A673 (cell line): ENCODE measurements around the gene ZFP2. TPM values are rescaled to one million over a fixed set of nuclear protein-coding genes. Genes with fewer than 3 reads are reported as not detected.

Source experiments
- BruUV-seq: library from RNA; stranded (reverse); fragments of 400-500 nt; replicated peaks from 2 replicates; lab custom pipeline; 2021; lab: Mats Ljungman, UMichigan
- CTCF ChIA-PET: fragments of 300-600 bp; sonication (Branson Sonifier 250); formaldehyde crosslinking; loops from one replicate; lab custom pipeline; 2022; ENCODE audit warnings: antibody characterized with exemption; lab: Charles Lee
- POLR2A ChIA-PET: fragments of 300-600 bp; sonication (Branson Sonifier 250); formaldehyde crosslinking; loops from one replicate; lab custom pipeline; 2022; ENCODE audit warnings: antibody characterized with exemption; ENCODE audit not compliant: low non-redundant PET; lab: Charles Lee
- DNase-seq: peaks from one replicate; pipeline ENCODE4 v3.0.0-alpha.2; 2015; ENCODE audit warnings: low spot score
- H3K27ac ChIP-seq: fragments of 200-600 bp; sonication (generic); 2 replicates; pipeline ENCODE4 v1.5.1; 2016; ENCODE audit warnings: mixed run types, low read depth, mild to moderate bottlenecking, mixed read lengths, antibody characterized with exemption, low read length; ENCODE audit not compliant: poor library complexity, severe bottlenecking
- H3K27me3 ChIP-seq: fragments of 200-600 bp; sonication (generic); replicated peaks from 2 replicates; pipeline ENCODE4 v1.6.1; 2017; ENCODE audit warnings: mixed run types, low read depth, mild to moderate bottlenecking, mixed read lengths, antibody characterized with exemption, low read length; ENCODE audit not compliant: insufficient read depth, poor library complexity
- H3K36me3 ChIP-seq: fragments of 200-600 bp; sonication (generic); 2 replicates; pipeline ENCODE4 v1.6.1; 2016; ENCODE audit warnings: mixed run types, mild to moderate bottlenecking, mixed read lengths, antibody characterized with exemption, low read length; ENCODE audit not compliant: insufficient read depth, poor library complexity, severe bottlenecking
- H3K4me1 ChIP-seq: fragments of 200-600 bp; sonication (generic); 2 replicates; pipeline ENCODE4 v1.6.1; 2017; ENCODE audit warnings: mixed run types, mild to moderate bottlenecking, mixed read lengths, antibody characterized with exemption, low read length; ENCODE audit not compliant: insufficient read depth, poor library complexity, severe bottlenecking
- H3K4me3 ChIP-seq: fragments of 200-600 bp; sonication (generic); 2 replicates; pipeline ENCODE4 v1.5.1; 2016; ENCODE audit warnings: low read depth, mixed run types, mild to moderate bottlenecking, mixed read lengths, low read length; ENCODE audit not compliant: poor library complexity, severe bottlenecking
- H3K9me3 ChIP-seq: fragments of 200-600 bp; sonication (generic); 2 replicates; pipeline ENCODE4 v1.6.1; 2016; ENCODE audit warnings: mixed run types, low read depth, mild to moderate bottlenecking, mixed read lengths, antibody characterized with exemption, low read length; ENCODE audit not compliant: poor library complexity, severe bottlenecking
- CTCF ChIP-seq: fragments of 300-800, 200-600 bp; sonication (generic); conservative IDR thresholded peaks from 2 replicates; pipeline ENCODE4 v1.5.1; 2017; ENCODE audit warnings: low read depth, mild to moderate bottlenecking, antibody characterized with exemption, low read length, moderate library complexity, mixed read lengths
- EZH2 ChIP-seq: fragments of 200-600 bp; sonication (generic); IDR thresholded peaks from 2 replicates; pipeline ENCODE4 v1.6.1; 2017; ENCODE audit warnings: borderline replicate concordance, low read depth, mild to moderate bottlenecking, mixed read lengths, antibody characterized with exemption, low read length; ENCODE audit not compliant: poor library complexity, severe bottlenecking
- intact Hi-C: fragments of 100-400 bp; cut with micrococcal nuclease; formaldehyde crosslinking; loops from one replicate; pipeline ENCODE4 v1.10.0; 2022; ENCODE audit not compliant: unreplicated experiment
- total RNA-seq: library from RNA; stranded (reverse); gene quantifications from 2 replicates; pipeline ENCODE4 v1.2.3, GENCODE V29; 2021

The ZFP2 gene
- total RNA-seq, 1 experiment from 2014 or later, result 0.43 TPM

GRCh38 chr5:178899289-178899688 lies 3.6 kb downstream of the ZFP2 start:
- no TSS peak for BruUV-seq
- POLR2A ChIA-PET, result no interaction called here

GRCh38 chr5:178902849-178903248 lies 7.1 kb downstream of the ZFP2 start:
- Histone ChIP-seq H3K27ac (no peak overlapping the region), H3K9me3 (peaks cover 6% of the 10 kb centered on the region), H3K4me3 (no peak overlapping the region), H3K36me3 (no peaks in the 10 kb centered on the region), H3K4me1 (no peaks in the 10 kb centered on the region), H3K27me3 (no peaks in the 10 kb centered on the region)
- TF ChIP-seq CTCF, result no peak
- TF ChIP-seq EZH2, result no peak
- CTCF ChIA-PET, result no interaction called here
- POLR2A ChIA-PET, result no interaction called here
- DNase-seq, result no peak
- BruUV-seq, result no TSS peak
- intact Hi-C loops, result no loop called here

More at GRCh38 chr5:178899289-178899688, 3.6 kb downstream of the ZFP2 start:
- Histone ChIP-seq H3K27me3 (no peaks in the 10 kb centered on the region), H3K27ac (no peak overlapping the region), H3K36me3 (no peaks in the 10 kb centered on the region), H3K4me1 (no peaks in the 10 kb centered on the region), H3K4me3 (no peak overlapping the region), H3K9me3 (no peaks in the 10 kb centered on the region)
- no peak for TF ChIP-seq CTCF
- CTCF ChIA-PET, result no interaction called here
- intact Hi-C loops, result no loop called here
- no peak for DNase-seq

- DNase-seq, result no peak
- H3K36me3 ChIP-seq, result no peaks in the 10 kb centered on the region
- no peaks in the 10 kb centered on the region for H3K4me1 ChIP-seq
- H3K27ac ChIP-seq, result no peak overlapping the region
- intact Hi-C loops, result no loop called here
- BruUV-seq, result no TSS peak
- peaks cover 42% of the 10 kb centered on the region for H3K9me3 ChIP-seq
- H3K27me3 ChIP-seq, result no peaks in the 10 kb centered on the region
- TF ChIP-seq CTCF (no peak), EZH2 (no peak)
- no peak overlapping the region for H3K4me3 ChIP-seq
- POLR2A ChIA-PET, result no interaction called here
- CTCF ChIA-PET, result no interaction called here
Observed at GRCh38 chr5:178931846-178932760, 36.4 kb downstream of the ZFP2 start.
